ENCODE results near the gene ST6GALNAC1.
"Not testable (repeated sequence)": the region's sequence is repeated elsewhere in the genome, so short reads cannot be mapped to it uniquely, and the experiment has no call there.

The ST6GALNAC1 gene

GRCh38 chr17:76640550-76641380 lies 2.8 kb downstream of the ST6GALNAC1 start:
- no peak for DNase-seq

GRCh38 chr17:76638263-76638662 lies 5.3 kb downstream of the ST6GALNAC1 start:
- no peak for DNase-seq

GRCh38 chr17:76636486-76637206 lies 6.9 kb downstream of the ST6GALNAC1 start:
- DNase-seq, result not testable (repeated sequence)

GRCh38 chr17:76635659-76636360 lies 7.7 kb downstream of the ST6GALNAC1 start:
- DNase-seq, result no peak

GRCh38 chr17:76635039-76635438 lies 8.5 kb downstream of the ST6GALNAC1 start:
- no peak for DNase-seq

DNA sequence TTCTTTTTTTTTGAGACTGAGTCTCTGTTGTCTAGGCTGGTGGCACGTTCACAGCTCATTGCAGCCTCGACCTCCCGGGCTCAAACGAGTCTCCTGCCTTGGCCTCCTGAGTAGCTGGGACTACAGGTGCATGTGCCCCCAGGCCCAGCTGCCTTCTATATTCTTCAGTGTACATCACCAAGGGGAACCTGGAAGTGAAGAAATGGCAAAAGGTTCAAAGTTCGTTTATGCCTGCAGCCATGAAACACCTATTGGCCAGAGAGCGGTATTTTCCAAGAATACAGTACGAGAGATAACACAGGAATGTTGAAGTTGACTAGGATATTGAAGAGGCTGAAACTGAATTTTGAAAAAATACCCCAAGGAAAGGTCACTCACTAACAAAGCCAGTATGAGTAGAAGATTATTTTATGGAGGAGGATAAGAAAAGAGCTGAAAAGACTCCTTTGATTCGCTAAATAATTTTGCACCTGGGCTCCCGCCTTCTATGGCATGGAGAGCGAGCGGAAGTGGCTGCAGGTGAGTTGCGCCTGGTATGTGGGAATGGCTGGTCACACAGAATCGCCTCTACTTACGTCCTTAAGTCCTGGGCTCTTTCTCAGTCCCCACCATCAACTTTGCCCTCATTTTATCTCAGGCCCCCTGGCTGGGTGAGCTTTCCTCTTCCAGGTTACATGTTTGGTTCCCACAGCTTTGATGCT lies 9.8 kb downstream of the ST6GALNAC1 start:
- DNase-seq, result no peak

GRCh38 chr17:76631821-76632565 lies 11.6 kb downstream of the ST6GALNAC1 start:
- no peak for DNase-seq

DNA sequence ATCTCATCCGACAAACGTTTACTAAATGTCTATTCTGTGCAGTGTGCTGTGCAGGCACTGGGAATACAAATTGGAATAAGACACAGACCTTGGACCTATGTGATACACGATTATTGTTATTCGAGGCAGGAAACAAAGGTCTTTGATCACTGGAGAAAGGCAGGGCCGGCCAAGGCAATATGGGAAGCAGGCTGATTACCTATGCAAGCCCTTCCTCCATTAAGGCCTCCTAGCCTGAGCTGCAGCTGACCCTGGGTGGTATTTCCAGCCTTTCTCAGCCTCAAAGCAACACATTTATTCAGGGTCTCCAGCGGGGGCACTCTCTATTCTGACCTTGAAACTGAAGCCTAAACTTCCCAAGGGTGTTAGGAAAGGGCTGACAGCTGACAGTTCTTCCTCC lies 13.4 kb downstream of the ST6GALNAC1 start:
- no peak for DNase-seq

- DNase-seq, result no peak
Observed at GRCh38 chr17:76627510-76627909, 16.0 kb downstream of the ST6GALNAC1 start.

GRCh38 chr17:76626442-76626841 lies 17.1 kb downstream of the ST6GALNAC1 start:
- no peak for DNase-seq

- DNase-seq, result no peak
Observed at GRCh38 chr17:76625496-76625895, 18.1 kb downstream of the ST6GALNAC1 start.

DNA sequence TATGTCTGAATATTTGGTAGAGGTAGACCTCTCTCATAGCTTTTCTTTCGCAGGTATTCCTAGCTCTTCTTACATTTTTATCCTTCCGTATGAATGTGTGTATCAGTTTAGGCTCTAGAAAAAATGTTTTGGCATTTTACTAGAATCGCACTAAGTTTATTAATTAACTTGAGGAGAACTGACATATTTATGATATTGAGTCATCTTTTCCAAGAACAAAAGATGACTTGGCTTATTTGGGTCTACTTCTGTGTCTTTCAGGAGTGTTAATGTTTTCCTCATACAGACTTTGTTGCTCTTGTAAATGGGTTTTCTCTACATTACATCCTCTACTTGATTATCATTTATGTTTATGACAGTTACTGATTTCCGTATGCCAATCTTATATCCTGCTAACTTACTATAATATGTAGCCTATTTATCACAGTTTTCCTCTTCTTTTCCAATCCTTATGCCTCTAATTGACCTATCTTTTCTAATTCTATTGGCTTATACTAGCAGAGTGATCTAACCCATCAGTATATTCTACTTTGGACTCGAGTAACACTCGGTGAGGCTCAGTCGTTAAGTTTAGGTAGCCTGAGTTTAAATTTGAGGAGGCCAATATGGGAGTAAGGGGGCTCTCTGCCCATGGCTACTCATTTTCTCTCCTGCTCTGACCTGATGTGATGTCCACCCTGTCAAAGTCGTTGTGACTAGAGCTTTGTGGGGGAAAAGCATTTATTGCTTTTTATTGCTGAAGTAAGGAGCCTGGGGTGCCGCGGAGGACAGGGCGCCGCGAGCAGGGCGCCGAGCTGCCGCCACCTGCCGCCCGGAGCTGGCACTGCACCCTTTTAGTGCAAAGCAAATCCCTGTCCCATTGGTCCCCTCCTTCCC lies 20.0 kb downstream of the ST6GALNAC1 start:
- DNase-seq, result peak; percentile 84

- no peak for DNase-seq
Observed at GRCh38 chr17:76617838-76618237, 25.7 kb downstream of the ST6GALNAC1 start.

DNA sequence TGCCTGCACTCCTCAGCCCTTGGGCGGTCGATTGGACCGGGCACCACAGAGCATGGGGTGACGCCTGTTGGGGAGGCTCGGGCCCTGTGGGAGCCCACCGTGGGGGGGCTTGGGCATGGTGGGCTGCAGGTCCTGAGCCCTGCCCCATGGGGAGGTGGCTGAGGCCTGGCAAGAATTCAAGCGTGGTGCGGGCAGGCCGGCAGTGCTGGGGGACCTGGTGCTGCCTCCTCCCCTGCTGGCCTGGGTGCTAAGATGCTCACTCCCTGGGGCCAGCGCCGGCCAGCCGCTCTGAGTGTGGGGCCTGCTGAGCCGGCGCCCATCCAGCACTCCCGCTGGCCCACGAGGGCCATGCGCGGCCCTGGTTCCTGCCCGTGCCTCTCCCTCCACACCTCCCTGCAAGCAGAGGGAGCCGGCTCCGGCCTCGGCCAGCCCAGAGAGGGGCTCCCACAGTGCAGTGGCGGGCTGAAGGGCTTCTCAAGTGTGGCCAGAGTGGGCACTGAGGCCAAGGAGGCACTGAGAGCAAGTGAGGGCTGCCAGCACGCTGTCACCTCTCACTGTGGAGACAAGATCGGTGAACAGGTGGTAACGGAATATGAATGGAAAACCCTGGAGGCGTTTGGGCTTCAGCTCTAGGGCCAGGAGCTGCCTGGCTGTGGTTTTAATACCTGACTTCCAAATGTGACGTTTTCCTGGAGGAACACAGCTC lies 28.5 kb downstream of the ST6GALNAC1 start:
- no peak for DNase-seq

GRCh38 chr17:76614064-76614759 lies 29.3 kb downstream of the ST6GALNAC1 start:
- peak; percentile 7 for DNase-seq

- no peak for DNase-seq
Observed at GRCh38 chr17:76612977-76613851, 30.3 kb downstream of the ST6GALNAC1 start.

DNA sequence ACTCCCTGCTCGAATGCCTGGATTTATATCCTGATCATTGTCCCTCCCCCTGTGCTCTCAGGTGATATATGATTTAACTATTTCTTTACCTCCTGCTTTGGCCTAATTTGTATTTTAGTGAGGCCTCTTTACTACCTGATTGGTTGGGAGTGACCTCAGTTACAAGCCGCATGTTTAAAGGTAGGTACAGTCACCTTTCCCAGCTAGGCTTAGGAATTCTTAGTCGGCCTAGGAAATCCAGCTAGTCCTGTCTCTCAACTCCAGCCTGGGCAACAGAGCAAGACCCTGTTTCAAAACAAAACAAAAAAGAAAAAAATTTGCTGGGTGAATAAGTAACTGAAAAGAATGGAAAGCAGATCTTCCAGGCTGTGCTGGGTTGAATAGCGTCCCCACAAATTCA lies 31.1 kb downstream of the ST6GALNAC1 start:
- no peak for DNase-seq

GRCh38 chr17:76611758-76612157 lies 31.8 kb downstream of the ST6GALNAC1 start:
- no peak for DNase-seq

Measured in stimulated activated CD4-positive, alpha-beta T cell treated with anti-CD3 and anti-CD28 coated beads, Interleukin-15, amount 100 ng/mL, for 24 hours (primary cell).